A673 (cell line): ENCODE measurements around the gene FBXO31. TPM values are rescaled to one million over a fixed set of nuclear protein-coding genes. Genes with fewer than 3 reads are reported as not detected.

Experiments used
- BruUV-seq: library from RNA; stranded (reverse); fragments of 400-500 nt; replicated peaks from 2 replicates; lab custom pipeline; 2021; lab: Mats Ljungman, UMichigan
- CTCF ChIA-PET: fragments of 300-600 bp; sonication (Branson Sonifier 250); formaldehyde crosslinking; loops from one replicate; lab custom pipeline; 2022; ENCODE audit warnings: antibody characterized with exemption; lab: Charles Lee
- POLR2A ChIA-PET: fragments of 300-600 bp; sonication (Branson Sonifier 250); formaldehyde crosslinking; loops from one replicate; lab custom pipeline; 2022; ENCODE audit warnings: antibody characterized with exemption; ENCODE audit not compliant: low non-redundant PET; lab: Charles Lee
- DNase-seq: peaks from one replicate; pipeline ENCODE4 v3.0.0-alpha.2; 2015; ENCODE audit warnings: low spot score
- H3K27ac ChIP-seq: fragments of 200-600 bp; sonication (generic); 2 replicates; pipeline ENCODE4 v1.5.1; 2016; ENCODE audit warnings: mixed run types, low read depth, mild to moderate bottlenecking, mixed read lengths, antibody characterized with exemption, low read length; ENCODE audit not compliant: poor library complexity, severe bottlenecking
- H3K27me3 ChIP-seq: fragments of 200-600 bp; sonication (generic); replicated peaks from 2 replicates; pipeline ENCODE4 v1.6.1; 2017; ENCODE audit warnings: mixed run types, low read depth, mild to moderate bottlenecking, mixed read lengths, antibody characterized with exemption, low read length; ENCODE audit not compliant: insufficient read depth, poor library complexity
- H3K36me3 ChIP-seq: fragments of 200-600 bp; sonication (generic); 2 replicates; pipeline ENCODE4 v1.6.1; 2016; ENCODE audit warnings: mixed run types, mild to moderate bottlenecking, mixed read lengths, antibody characterized with exemption, low read length; ENCODE audit not compliant: insufficient read depth, poor library complexity, severe bottlenecking
- H3K4me1 ChIP-seq: fragments of 200-600 bp; sonication (generic); 2 replicates; pipeline ENCODE4 v1.6.1; 2017; ENCODE audit warnings: mixed run types, mild to moderate bottlenecking, mixed read lengths, antibody characterized with exemption, low read length; ENCODE audit not compliant: insufficient read depth, poor library complexity, severe bottlenecking
- H3K4me3 ChIP-seq: fragments of 200-600 bp; sonication (generic); 2 replicates; pipeline ENCODE4 v1.5.1; 2016; ENCODE audit warnings: low read depth, mixed run types, mild to moderate bottlenecking, mixed read lengths, low read length; ENCODE audit not compliant: poor library complexity, severe bottlenecking
- H3K9me3 ChIP-seq: fragments of 200-600 bp; sonication (generic); 2 replicates; pipeline ENCODE4 v1.6.1; 2016; ENCODE audit warnings: mixed run types, low read depth, mild to moderate bottlenecking, mixed read lengths, antibody characterized with exemption, low read length; ENCODE audit not compliant: poor library complexity, severe bottlenecking
- CTCF ChIP-seq: fragments of 300-800, 200-600 bp; sonication (generic); conservative IDR thresholded peaks from 2 replicates; pipeline ENCODE4 v1.5.1; 2017; ENCODE audit warnings: low read depth, mild to moderate bottlenecking, antibody characterized with exemption, low read length, moderate library complexity, mixed read lengths
- EZH2 ChIP-seq: fragments of 200-600 bp; sonication (generic); IDR thresholded peaks from 2 replicates; pipeline ENCODE4 v1.6.1; 2017; ENCODE audit warnings: borderline replicate concordance, low read depth, mild to moderate bottlenecking, mixed read lengths, antibody characterized with exemption, low read length; ENCODE audit not compliant: poor library complexity, severe bottlenecking
- intact Hi-C: fragments of 100-400 bp; cut with micrococcal nuclease; formaldehyde crosslinking; loops from one replicate; pipeline ENCODE4 v1.10.0; 2022; ENCODE audit not compliant: unreplicated experiment
- total RNA-seq: library from RNA; stranded (reverse); gene quantifications from 2 replicates; pipeline ENCODE4 v1.2.3, GENCODE V29; 2021

Gene FBXO31
- total RNA-seq, 1 experiment from 2014 or later: 32.2 TPM

GRCh38 chr16:87374313-87374712, 9.3 kb downstream of the FBXO31 start:
- CTCF ChIA-PET: no interaction called here
- no peak overlapping the region for H3K4me3 ChIP-seq
- TF ChIP-seq CTCF (no peak), EZH2 (no peak)
- intact Hi-C loops: no loop called here
- H3K27me3 ChIP-seq: no peaks in the 10 kb centered on the region
- H3K4me1 ChIP-seq: no peaks in the 10 kb centered on the region
- no peaks in the 10 kb centered on the region for H3K9me3 ChIP-seq
- no peak overlapping the region for H3K27ac ChIP-seq
- no peaks in the 10 kb centered on the region for H3K36me3 ChIP-seq
- BruUV-seq: no TSS peak
- no peak for DNase-seq
- POLR2A ChIA-PET: no interaction called here

- CTCF ChIA-PET: no interaction called here
- intact Hi-C loops: no loop called here
- TF ChIP-seq CTCF: no peak
- TF ChIP-seq EZH2: no peak
Observed at GRCh38 chr16:87372305-87372704, 11.3 kb downstream of the FBXO31 start.

GRCh38 chr16:87371261-87371866, 12.2 kb downstream of the FBXO31 start:
- ChIA-PET CTCF (no interaction called here), POLR2A (no interaction called here)
- H3K27ac ChIP-seq: no peak overlapping the region
- H3K4me3 ChIP-seq: no peak overlapping the region
- BruUV-seq: no TSS peak
- no peaks in the 10 kb centered on the region for H3K4me1 ChIP-seq
- no peak for DNase-seq
- H3K9me3 ChIP-seq: no peaks in the 10 kb centered on the region
- no peaks in the 10 kb centered on the region for H3K36me3 ChIP-seq
- H3K27me3 ChIP-seq: no peaks in the 10 kb centered on the region
- TF ChIP-seq EZH2: no peak
- intact Hi-C loops: no loop called here

More at GRCh38 chr16:87372305-87372704, 11.3 kb downstream of the FBXO31 start:
- Histone ChIP-seq H3K9me3 (no peaks in the 10 kb centered on the region), H3K36me3 (no peaks in the 10 kb centered on the region), H3K27me3 (no peaks in the 10 kb centered on the region), H3K4me1 (no peaks in the 10 kb centered on the region), H3K4me3 (no peak overlapping the region), H3K27ac (no peak overlapping the region)
- BruUV-seq: no TSS peak
- POLR2A ChIA-PET: no interaction called here
- DNase-seq: no peak
